Activated CD8-positive, alpha-beta memory T cell treated with anti-CD3 and anti-CD28 coated beads for 36 hours (primary cell): ENCODE data around the gene YES1. TPM values are rescaled to one million over a fixed set of nuclear protein-coding genes. Genes with fewer than 3 reads are reported as not detected.
"Not testable (repeated sequence)": the region's sequence is repeated elsewhere in the genome, so short reads cannot be mapped to it uniquely, and the experiment has no call there.

Source experiments
- CTCF ChIA-PET: fragments of 350-600 bp; sonication (Branson Sonifier 250); formaldehyde crosslinking; loops from one replicate; lab custom pipeline; 2021; ENCODE audit warnings: antibody characterized with exemption; lab: Charles Lee
- POLR2A ChIA-PET: fragments of 350-600 bp; sonication (Branson Sonifier 250); formaldehyde crosslinking; loops from one replicate; lab custom pipeline; 2021; ENCODE audit warnings: antibody characterized with exemption; lab: Charles Lee
- total RNA-seq, 2 experiments: library from RNA; stranded (reverse); gene quantifications; one replicate each; pipeline ENCODE4 v1.2.3, GENCODE V29; 2021

Gene YES1
- total RNA-seq, 2 experiments from 2014 or later, result 27.4 to 32.2 TPM

DNA sequence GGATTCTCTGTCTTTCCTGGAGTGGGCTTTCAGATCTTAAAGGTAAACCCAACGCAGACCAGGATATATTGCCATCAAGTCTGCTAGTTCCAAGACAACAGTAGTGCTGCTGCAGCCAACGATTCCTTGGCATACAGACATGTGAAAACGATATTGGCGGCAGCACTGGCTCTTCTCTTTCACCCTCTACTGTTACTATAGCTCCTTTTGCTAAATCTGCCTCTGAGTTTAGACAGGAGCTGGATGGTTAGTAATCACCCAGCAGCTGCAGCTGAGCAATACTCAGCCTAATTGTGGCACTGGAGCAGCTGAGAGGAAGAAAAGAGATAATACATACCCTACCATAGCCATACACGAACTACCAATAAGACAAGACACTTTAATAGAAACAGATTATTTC lies 4.0 kb downstream of the YES1 start:
- CTCF ChIA-PET, result no interaction called here
- POLR2A ChIA-PET, result no interaction called here

DNA sequence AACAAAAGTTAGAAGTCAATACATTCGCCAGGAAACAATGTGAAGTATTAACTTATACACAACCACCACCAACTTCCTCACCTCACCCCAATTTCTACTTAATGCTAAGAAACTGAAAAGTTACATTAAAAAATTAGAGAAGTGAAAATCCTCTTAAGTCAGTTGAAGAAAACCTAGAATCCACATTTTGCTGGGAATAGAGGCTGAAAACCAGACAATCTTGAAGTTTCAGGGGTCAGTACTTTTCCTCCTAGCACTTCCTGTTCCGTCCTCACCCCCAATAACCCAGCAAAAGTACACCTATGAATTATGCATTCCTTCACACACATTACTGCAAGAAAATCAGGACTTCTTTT lies 6.3 kb downstream of the YES1 start:
- ChIA-PET CTCF (interaction anchor here (1.1 kb wide), 1 partner anchor 22 kb away, joined by 3 read pairs; no protein-coding TSS in a partner anchor), POLR2A (no interaction called here)

DNA sequence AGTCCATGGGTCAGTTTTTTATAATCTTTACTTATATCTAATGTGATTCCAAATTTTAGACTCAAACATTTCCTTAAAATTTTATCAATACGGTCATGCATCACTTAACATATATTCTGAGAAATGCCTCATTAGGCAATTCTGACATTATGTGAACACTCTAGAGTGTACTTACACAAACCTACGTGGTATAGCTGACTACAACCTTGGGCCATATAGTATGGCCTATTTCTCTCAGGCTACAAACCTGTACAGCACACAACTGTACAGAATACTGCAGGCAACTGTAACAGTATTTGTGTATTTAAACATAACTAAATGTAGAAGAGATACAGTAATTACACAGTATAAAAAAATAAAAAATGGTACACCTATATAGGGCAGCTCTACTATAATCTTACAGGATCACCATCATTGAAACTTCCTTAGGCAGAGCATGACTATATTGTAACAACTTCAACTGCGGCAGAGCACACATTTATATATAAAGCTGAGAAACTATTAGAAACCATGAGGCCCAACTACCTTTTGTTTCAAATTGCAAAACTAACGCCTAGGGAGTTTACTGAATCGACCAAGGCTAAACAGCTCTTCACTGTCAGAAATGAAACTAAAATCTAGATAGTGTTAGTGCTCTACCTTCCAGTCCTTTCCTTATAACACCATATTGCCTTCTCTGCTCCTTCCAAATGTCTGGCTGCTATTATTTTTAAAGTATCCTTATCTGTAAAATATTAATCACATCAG lies 6.9 kb downstream of the YES1 start:
- CTCF ChIA-PET, result interaction anchor here (1.1 kb wide), 1 partner anchor 21 kb away, joined by 3 read pairs; no protein-coding TSS in a partner anchor
- POLR2A ChIA-PET, result no interaction called here

DNA sequence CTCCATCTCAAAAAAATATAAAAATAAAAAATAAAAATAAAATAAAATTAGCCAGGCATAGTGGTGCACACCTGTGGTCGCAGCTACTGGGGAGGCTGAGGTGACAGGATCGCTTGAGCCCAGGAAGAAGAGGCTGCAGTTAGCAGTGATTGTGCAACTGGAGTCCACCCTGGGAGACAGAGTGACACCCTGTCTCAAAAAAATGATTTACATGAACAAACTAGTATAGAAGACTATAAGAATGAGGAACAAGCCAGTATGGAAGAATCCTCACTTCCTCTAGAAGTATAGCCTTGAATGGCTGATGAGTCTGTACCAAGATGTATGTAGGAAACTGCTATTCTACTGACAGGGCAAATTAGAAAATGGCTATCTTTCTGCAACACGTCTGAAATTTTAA lies 10.9 kb downstream of the YES1 start:
- POLR2A ChIA-PET, result no interaction called here

DNA sequence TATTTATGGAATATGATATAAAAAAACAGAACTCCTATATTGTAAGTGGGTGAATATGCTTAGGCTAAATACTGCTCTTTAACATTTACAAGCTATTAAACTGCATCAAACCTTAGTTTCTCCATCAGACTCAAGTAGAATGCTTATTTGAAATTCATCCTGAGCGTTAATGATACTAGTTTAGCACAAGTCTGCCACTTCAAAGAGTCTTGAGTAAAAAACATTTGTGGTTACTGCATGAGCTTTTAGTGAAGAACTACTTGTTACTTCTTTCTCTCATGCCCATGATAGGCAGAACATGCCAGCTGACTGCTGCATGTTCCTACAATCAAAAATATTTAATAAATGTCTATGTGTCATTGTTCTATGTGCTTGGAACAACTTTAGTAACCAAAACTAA lies 12.1 kb downstream of the YES1 start:
- ChIA-PET CTCF (interaction anchor here (1.2 kb wide), 1 partner anchor 31 kb away, joined by 4 read pairs; no protein-coding TSS in a partner anchor), POLR2A (interaction anchor here (0.6 to 0.7 kb wide), 2 partner anchors 27 to 144 kb away, joined by 3 to 4 read pairs; no protein-coding TSS in a partner anchor)

More for the DNA sequence above, 10.9 kb downstream of the YES1 start:
- CTCF ChIA-PET, result no interaction called here

DNA sequence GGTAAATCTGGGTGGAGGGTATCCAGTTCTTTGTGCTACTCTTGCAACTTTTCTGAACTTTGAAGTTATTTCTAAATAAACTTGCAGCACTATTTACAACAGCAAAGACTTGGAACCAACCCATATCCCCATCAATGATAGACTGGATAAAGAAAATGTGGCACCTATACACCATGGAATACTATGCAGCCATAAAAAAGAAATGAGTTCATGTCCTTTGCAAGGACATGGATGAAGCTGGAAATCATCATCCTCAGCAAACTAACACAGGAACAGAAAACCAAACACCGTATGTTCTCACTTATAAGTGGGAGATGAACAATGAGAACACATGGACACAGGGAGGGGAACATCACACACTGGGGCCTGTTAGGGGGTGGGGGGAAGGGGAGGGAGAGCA lies 16.7 kb downstream of the YES1 start:
- CTCF ChIA-PET, POLR2A ChIA-PET: not testable (repeated sequence)

DNA sequence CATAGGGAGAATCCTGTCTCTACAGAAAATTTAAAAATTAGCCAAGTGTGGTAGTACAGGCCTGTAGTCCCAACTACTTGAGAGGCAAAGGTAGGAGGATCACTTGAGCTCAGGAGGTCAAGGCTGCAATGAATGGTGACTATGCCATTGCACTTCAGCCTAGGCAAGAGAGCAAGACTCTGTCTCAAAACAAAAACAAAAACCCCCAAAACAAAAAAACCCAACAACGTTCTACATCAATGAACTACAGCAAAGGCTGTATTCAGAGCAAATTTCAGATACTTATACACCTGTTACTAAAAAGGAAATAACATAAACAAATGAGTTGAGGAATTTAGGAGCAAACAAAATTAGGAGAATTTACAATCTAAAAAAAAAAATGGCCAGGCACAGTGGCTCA lies 22.6 kb downstream of the YES1 start:
- CTCF ChIA-PET, result interaction anchor here (0.6 kb wide), 1 partner anchor 20 kb away, joined by 3 read pairs; no protein-coding TSS in a partner anchor

DNA sequence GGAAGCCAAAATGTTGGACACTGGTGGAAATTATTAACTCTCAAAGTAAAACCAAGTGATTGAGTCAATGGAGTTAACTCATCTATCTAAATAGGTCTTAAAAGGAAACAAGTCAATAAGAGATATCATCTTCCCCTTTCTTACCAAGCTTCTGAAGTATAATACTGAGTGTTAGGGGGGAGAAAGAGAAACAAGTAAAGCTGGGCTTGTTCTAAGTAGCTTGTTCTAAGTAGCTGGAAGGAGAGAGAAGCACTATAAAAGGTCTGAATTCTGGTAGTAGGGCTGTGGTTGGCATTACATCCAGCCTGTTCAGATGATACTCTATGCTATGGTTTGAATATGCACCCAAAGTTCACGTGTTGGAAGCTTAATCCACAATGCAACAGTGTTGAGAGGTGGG lies 26.8 kb downstream of the YES1 start:
- ChIA-PET CTCF (no interaction called here), POLR2A (no interaction called here)

More for the DNA sequence above, 22.6 kb downstream of the YES1 start:
- POLR2A ChIA-PET, result no interaction called here

DNA sequence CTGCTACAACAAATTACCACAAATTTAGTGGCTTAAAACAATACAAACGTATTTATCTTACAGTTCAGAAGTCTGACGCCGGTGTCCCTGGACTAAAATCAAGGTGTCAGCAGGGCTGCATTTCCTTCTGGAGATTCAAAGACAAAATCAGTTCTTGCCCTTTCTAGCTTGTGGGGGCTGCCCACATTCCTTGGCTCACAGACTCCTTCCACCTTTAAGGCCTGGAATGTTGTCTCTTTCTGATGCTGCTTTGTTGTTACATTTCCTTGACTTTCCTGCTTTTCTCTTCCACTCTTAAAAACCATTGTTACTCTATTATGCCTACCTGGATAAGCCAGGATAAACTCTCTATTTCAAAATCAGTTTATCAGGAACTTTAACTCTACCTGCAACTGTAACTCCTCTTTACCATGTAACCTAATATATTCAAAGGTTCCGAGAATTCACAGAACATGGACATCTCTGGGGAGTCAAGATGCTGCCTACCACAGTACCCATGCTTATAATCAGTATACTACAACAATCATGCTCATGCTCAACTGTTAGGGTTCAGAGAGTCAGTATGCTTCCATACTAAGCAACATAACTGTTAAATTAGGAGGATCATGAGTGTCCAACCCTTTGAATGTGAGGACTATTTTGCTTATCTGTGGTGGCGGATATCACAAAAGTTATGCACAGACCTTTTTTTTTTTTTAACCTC lies 27.4 kb downstream of the YES1 start:
- ChIA-PET POLR2A (no interaction called here), CTCF (no interaction called here)

DNA sequence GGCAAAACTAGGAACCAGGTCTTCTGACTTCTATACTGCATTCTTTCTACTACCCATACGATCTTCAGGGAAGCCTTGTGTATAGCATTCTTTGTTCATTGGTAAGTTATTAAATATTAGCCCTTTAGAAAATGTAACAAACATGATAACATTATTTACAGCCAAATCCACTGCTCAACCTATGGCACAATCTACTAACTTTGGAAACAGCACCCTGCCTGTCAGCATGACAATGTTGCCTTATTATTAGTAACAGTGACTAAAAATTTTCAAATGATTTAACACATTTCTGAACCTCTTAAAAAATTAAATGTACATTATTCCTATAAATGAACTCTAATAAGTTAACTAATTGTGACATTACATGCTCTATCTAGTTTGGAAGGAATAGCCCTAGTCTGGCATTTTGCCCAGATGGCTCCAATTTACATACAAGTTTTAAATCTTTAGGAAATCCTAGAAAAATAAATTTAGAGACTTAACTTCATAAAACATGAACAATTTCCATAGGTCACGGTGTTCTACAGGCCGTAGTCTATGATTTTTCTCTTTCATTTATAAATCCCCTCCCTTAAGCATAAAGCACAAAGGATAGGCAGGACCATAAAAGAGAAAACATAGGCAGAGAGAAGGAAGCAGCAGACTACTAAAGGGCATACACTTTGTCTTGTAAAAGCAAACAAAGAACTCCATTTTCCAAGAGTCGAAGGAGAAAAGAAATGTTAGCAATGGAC lies 33.7 kb downstream of the YES1 start:
- ChIA-PET POLR2A (no interaction called here), CTCF (interaction anchor here (0.7 kb wide), 1 partner anchor 39 kb away, joined by 3 read pairs; no protein-coding TSS in a partner anchor)

DNA sequence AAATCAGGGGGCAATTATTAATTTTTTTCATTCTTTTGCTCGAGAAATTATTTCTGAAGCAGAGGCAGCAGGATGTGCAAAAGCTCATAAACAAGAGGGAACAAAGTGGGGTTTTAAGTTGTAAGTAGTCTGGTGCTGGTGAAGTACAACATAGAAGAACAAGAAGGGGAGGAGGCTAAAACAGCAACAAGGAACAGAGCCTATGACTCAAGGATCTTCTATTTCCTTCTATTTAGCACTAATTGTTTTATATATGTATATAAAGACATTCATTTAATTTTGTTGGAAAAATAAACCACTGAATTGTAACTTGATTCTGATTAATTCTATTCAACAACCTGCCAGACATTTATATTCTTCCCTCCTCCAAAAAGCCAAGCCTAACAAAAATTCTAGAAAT lies 35.0 kb downstream of the YES1 start:
- ChIA-PET POLR2A (no interaction called here), CTCF (no interaction called here)

DNA sequence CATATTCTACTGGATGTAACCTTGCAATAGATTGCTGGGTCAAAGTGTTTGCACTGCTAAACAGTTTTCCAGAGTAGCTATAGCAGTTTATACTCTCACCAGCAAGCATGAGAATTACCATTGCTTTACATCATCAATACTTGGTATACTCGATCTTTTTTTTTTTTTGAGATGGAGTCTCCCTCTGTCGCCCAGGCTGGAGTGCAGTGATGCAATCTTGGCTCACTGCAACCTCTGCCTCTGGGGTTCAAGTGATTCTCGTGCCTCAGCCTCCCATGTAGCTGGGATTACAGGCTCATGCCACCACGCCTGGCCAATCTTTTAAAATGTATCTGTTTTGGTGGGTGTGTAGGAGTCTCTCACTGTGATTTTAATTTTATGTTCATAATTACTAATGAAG lies 36.0 kb downstream of the YES1 start:
- POLR2A ChIA-PET, CTCF ChIA-PET: not testable (repeated sequence)

DNA sequence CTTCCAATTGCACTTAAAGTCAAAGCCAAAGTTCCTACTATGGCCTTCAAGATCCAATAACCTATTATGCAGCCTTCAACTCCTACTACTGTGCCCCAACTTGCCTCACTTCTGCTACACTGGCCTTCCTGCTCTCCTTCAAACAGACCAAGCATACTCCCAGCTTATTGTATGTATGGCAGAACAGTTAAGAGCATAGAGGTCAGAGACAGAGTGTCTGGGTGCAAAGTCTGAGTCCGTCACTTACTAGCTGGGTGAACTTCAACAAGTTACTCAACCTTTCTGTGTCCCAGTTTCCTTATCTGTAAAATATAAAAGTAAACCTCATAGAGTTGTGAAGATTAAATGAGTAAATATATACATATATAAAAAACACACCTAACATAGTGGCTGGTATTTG lies 37.2 kb downstream of the YES1 start:
- CTCF ChIA-PET, result no interaction called here
- POLR2A ChIA-PET, result no interaction called here

DNA sequence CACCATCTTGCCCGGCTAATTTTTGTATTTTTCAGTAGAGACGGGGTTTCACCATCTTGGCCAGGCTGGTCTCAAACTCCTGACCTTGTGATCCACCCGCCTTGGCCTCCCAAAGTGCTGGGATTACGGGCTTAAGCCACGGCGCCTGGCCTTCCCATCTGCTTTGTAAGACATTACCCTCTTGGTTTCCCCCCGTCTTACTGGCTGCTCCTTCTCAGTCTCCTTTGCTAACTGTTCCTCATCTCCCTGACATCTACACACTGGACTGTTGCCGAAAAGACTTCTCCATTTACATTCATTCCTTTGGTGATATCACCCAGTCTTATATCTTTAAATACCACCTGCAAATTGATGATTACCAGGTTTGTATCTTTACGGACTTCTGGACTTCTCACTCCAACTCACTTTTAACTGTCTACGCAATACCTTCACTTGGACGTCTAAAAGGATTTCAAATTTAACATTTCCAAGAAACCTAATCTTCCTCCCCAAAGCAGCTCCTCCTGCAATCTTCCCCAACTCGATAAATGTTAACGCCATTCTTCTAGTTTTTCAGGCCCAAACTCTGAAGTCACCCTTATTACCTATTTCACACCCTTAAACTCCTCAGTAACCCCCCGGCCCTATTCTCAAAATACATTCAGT lies 37.9 kb downstream of the YES1 start:
- CTCF ChIA-PET, result no interaction called here
- POLR2A ChIA-PET, result no interaction called here

DNA sequence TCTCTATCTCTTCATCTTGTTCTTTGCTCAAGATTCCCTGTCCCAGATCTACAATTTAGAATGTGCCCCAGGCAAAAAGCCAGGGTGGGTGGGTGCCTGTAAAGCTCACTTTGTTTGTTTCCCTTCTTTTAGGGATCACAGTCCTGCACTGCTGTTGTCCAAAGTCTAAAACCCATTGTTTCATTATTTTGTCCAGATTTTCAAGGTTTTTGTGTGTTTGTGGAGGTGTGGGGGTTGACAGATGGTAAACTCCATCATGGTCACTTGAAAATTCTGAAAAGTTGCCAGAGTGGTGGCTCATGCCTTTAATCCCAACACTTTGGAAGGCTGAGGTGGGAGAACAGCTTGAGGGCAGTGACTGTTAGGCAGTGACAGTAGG lies 41.5 kb downstream of the YES1 start:
- CTCF ChIA-PET, result interaction anchor here (1.5 kb wide), 1 partner anchor 60 kb away, joined by 3 read pairs; no protein-coding TSS in a partner anchor

DNA sequence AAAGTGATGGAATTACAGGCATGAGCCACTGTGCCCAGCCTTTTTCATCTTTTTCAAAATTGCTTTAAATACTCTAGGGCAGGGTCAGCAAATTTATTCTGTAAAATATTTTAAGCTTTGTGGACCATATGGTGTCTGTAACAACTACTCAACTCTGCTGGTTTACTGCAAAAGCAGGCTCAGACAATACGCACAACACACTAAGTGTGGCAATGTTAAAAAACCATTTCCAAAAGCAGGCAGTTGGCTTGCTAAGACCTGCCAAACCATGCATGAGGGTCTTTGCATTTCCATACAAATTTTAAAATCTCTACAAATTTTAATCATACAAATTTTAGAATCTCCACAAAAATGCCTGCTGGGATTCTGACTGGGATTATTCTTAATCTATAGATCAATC lies 44.1 kb downstream of the YES1 start:
- CTCF ChIA-PET, result no interaction called here
- POLR2A ChIA-PET, result no interaction called here

More for the DNA sequence above, 41.5 kb downstream of the YES1 start:
- POLR2A ChIA-PET, result no interaction called here

DNA sequence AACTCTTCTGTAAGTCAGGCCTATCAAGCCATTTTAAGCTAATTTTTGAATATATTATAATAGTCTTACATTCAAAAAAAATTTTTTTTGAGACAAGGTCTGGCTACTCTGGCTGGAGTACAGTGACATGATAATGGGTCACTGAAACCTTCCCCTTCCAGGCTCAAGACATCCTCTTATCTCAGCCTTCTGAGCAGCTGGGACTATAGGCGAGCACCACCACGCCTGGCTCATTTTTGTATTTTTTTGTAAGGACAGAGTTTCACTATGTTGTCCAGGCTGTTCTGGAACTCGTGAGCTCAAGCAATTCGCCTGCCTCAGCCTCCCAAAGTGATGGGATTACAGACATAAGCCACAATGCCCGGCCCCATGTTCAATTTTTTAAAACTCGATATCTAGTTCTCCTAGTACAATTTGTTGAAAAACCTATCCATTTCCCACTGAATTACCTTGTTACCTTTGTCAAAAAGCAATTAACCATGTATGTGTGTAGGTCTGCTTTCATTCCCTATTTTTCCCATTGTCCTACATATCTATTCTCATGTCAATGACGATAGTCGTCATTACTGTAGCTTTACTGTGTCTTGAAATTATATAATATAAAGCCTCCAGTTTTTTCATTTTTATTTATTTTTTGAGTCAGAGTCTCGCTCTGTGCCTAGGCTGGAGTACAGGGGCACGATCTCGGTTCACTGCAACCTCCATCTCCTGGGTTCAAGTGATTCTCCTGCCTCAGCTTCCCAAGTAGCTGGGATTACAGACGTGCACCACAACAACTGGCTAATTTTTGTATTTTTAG lies 44.8 kb downstream of the YES1 start:
- POLR2A ChIA-PET, result no interaction called here
- CTCF ChIA-PET, result no interaction called here

DNA sequence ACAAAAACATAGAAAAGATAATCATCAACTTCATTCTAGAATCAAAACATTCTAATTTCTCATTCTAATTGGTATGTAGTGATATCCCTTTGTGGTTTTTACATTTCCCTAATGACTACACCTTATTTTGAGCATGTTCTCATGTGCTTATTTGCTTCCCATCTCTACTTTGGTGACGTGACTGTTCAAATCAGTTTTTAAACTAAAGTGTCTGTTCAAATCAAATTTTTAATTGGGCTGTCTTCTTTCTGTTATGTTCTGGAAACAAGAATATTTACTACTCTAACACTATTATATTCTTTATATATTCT lies 45.5 kb downstream of the YES1 start:
- CTCF ChIA-PET, result no interaction called here
- POLR2A ChIA-PET, result no interaction called here
